Ovary (tissue), 3 donors: Measurements from ENCODE around the gene ATP2C2.

Experiments used
- CTCF ChIP-seq, 3 donors: fragments of 450-650 bp in 2 of 3; fragments of 200-600 bp in 1 of 3; IDR thresholded peaks; one replicate each; pipeline versions ENCODE4 v1.5.1 to v1.8.0; 2016 to 2022; ENCODE audit warnings: antibody characterized with exemption in 3 of 3, mild to moderate bottlenecking in 1 of 3
- EP300 ChIP-seq: sonication (generic); formaldehyde crosslinking; IDR thresholded peaks from one replicate; pipeline ENCODE4 v1.6.1; 2017; ENCODE audit warnings: antibody characterized with exemption
- POLR2A ChIP-seq: fragments of 450-650 bp; IDR thresholded peaks from one replicate; pipeline ENCODE4 v1.6.1; 2017; ENCODE audit warnings: antibody characterized with exemption, mild to moderate bottlenecking, moderate library complexity
- donor health status: DM: no; HTN: no; CAD: no.

DNA sequence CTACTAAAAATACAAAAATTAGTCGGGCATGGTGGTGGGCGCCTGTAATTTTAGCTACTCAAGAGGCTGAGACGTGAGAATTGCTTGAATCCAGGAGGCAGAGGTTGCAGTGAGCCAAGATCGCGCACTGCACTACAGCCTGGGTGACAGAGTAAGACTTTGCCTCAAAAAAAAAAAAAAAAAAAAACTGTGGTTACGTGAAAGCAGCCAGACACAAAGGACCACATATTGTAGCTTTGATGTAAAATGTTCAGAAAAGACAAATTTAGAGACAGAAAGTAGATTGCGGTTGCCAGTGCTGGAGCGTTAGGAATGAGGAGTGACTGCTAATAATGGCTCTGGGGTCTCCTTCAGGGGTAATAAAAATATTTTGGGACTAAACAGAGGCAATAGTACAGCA is 140.2 kb downstream of the ATP2C2 start:
- TF ChIP-seq POLR2A (no peak), CTCF (IDR thresholded peaks at IDR 0.05) (no peak), EP300 (no peak)
